Fibroblast of the aortic adventitia (primary cell): Measurements from ENCODE around the gene PCDHGA2. TPM values are rescaled to one million over a fixed set of nuclear protein-coding genes. Genes with fewer than 3 reads are reported as not detected.

Experiments used
- DNase-seq: peaks from one replicate; pipeline ENCODE4 v3.0.0-alpha.2; 2010; ENCODE audit warnings: low read depth
- H3K4me3 ChIP-seq: 2 replicates; pipeline ENCODE4 v1.5.1; 2011; ENCODE audit warnings: low read depth, mild to moderate bottlenecking, control low read depth, low read length, moderate library complexity
- CTCF ChIP-seq: IDR thresholded peaks from 2 replicates; pipeline ENCODE4 v1.5.1; 2011; ENCODE audit warnings: mild to moderate bottlenecking, low read length, control low read depth, inconsistent platforms; ENCODE audit not compliant: insufficient read depth
- total RNA-seq: library from RNA; depleted of rRNA; stranded (reverse); fragments of >200 nt; gene quantifications from 2 replicates; pipeline ENCODE4 v1.2.3, GENCODE V29; 2012; ENCODE audit warnings: low replicate concordance

The PCDHGA2 gene
- total RNA-seq, 1 donor: 3.9 TPM

- no peak for TF ChIP-seq CTCF
- peak within 1 kb of the TSS; percentile 47 for H3K4me3 ChIP-seq
- peak; percentile 49 for DNase-seq
Observed at GRCh38 chr5:141363952-141364660, 25.5 kb downstream of the PCDHGA2 start, which contains the start of gene PCDHGA5. Gene PCDHGA5 (plus strand): TSS chr5:141364162. CDS start chr5:141364331, 169 bp downstream.

DNA sequence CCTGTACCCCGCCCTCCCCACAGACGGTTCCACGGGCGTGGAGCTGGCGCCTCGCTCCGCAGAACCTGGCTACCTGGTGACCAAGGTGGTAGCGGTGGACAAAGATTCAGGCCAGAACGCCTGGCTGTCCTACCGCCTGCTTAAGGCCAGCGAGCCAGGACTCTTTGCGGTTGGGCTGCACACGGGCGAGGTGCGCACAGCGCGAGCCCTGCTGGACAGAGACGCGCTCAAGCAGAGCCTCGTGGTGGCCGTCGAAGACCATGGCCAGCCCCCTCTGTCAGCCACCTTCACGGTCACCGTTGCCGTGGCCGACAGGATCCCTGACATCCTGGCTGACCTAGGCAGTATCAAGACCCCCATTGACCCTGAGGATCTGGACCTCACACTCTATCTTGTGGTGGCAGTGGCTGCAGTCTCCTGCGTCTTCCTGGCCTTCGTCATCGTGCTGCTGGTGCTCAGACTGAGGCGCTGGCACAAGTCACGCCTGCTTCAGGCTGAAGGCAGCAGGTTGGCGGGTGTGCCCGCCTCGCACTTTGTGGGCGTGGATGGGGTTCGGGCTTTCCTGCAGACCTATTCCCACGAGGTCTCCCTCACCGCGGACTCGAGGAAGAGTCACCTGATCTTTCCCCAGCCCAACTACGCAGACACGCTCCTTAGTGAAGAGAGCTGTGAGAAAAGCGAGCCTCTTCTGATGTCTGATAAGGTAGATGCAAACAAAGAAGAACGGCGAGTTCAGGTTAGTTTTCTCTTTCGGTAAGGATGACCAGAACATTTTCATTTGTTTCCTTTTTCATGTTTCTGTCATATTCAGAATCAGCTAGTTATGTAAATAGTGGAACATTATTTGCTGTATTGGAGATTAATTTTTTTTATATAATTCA is 27.7 kb downstream of the PCDHGA2 start:
- H3K4me3 ChIP-seq: no peak overlapping the region
- TF ChIP-seq CTCF: no peak
- no peak for DNase-seq

GRCh38 chr5:141369994-141370848 is 31.7 kb downstream of the PCDHGA2 start, which contains the start of gene PCDHGB3:
Gene PCDHGB3 (plus strand): TSS chr5:141370242. CDS start chr5:141370395, 153 bp downstream.
- H3K4me3 ChIP-seq: peak within 1 kb of the TSS; percentile 57
- TF ChIP-seq CTCF: peak; percentile 64
- peak; percentile 76 for DNase-seq

DNA sequence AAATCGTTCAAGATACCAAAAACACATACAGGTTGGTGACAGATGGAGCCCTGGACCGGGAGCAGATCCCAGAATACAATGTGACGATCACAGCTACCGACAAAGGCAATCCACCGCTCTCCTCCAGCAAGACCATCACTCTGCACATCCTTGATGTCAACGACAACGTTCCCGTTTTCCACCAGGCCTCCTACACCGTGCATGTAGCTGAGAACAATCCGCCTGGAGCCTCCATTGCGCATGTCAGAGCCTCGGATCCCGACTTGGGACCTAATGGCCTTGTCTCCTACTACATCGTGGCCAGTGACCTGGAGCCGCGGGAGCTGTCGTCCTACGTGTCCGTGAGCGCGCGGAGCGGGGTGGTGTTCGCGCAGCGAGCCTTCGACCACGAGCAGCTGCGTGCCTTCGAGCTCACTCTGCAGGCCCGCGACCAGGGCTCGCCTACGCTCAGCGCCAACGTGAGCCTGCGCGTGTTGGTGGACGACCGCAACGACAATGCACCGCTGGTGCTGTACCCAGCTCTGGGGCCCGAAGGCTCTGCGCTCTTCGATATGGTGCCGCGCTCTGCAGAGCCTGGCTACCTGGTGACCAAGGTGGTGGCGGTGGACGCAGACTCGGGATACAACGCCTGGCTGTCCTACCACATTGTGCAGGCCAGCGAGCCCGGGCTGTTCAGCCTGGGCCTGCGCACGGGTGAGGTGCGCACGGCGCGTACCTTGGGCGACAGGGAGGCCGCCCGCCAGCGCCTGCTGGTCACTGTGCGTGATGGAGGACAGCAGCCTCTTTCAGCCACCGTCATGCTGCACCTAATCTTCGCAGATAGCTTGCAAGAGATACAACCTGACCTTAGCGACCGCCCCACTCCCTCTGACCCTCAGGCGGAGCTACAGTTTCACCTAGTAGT is 33.3 kb downstream of the PCDHGA2 start:
- H3K4me3 ChIP-seq: no peak overlapping the region
- TF ChIP-seq CTCF: no peak
- DNase-seq: no peak

GRCh38 chr5:141373673-141374317 is 35.2 kb downstream of the PCDHGA2 start, which contains the start of gene PCDHGA6:
Gene PCDHGA6 (plus strand): TSS chr5:141373891. CDS start chr5:141374084, 193 bp downstream.
- H3K4me3 ChIP-seq: peak within 1 kb of the TSS; percentile 59
- TF ChIP-seq CTCF: peak; percentile 57
- DNase-seq: peak; percentile 53
